ENCODE results near the gene IGF1R.

The IGF1R gene

GRCh38 chr15:98643115-98643514, 5.2 kb upstream of the IGF1R start:
- Histone ChIP-seq H2AFZ (ENCODE audit: low read depth, low read length, severe bottlenecking) (no peak overlapping the region), H3K79me2 (ENCODE audit: insufficient read depth, low read length) (no peaks in the 10 kb centered on the region), H3K9me3 (ENCODE audit: insufficient read depth, low read length) (no peaks in the 10 kb centered on the region), H3K4me3 (ENCODE audit: insufficient read depth, low read length, poor library complexity, severe bottlenecking) (no peak overlapping the region), H3K9ac (ENCODE audit: low read length) (no peak overlapping the region), H3K9me2 (replicated peaks; ENCODE audit: insufficient read depth, low read length) (no peaks in the 10 kb centered on the region), H3K36me3 (ENCODE audit: low read length) (no peaks in the 10 kb centered on the region), H4K20me1 (ENCODE audit: low read depth, low read length) (no peaks in the 10 kb centered on the region), H3K27me3 (ENCODE audit: low read length) (no peaks in the 10 kb centered on the region), H3K27ac (ENCODE audit: low read depth, low read length) (no peak overlapping the region), H3F3A (ENCODE audit: insufficient read depth) (no peaks in the 10 kb centered on the region), H3K4me2 (ENCODE audit: low read depth, low read length, poor library complexity, severe bottlenecking) (no peak overlapping the region)
- no peak for TF ChIP-seq CTCF (IDR thresholded peaks at IDR 0.05; ENCODE audit: insufficient read depth, low read length, poor library complexity, severe bottlenecking)
- TF ChIP-seq EZH2phosphoT487 (conservative IDR thresholded peaks at IDR 0.05; ENCODE audit: low read length), result no peak

- no peaks in the 10 kb centered on the region for H3K9me2 ChIP-seq (replicated peaks; ENCODE audit: insufficient read depth, low read length)
- H3K36me3 ChIP-seq (ENCODE audit: low read length), result no peaks in the 10 kb centered on the region
- no peak overlapping the region for H3K27ac ChIP-seq (ENCODE audit: low read depth, low read length)
- no peak overlapping the region for H2AFZ ChIP-seq (ENCODE audit: low read depth, low read length, severe bottlenecking)
- H3K4me3 ChIP-seq (ENCODE audit: insufficient read depth, low read length, poor library complexity, severe bottlenecking), result no peak overlapping the region
- no peaks in the 10 kb centered on the region for H3K9me3 ChIP-seq (ENCODE audit: insufficient read depth, low read length)
- no peaks in the 10 kb centered on the region for H3F3A ChIP-seq (ENCODE audit: insufficient read depth)
- H3K4me2 ChIP-seq (ENCODE audit: low read depth, low read length, poor library complexity, severe bottlenecking), result peak overlapping the region; percentile 93
- TF ChIP-seq EZH2phosphoT487 (conservative IDR thresholded peaks at IDR 0.05; ENCODE audit: low read length), result no peak
- TF ChIP-seq CTCF (IDR thresholded peaks at IDR 0.05; ENCODE audit: insufficient read depth, low read length, poor library complexity, severe bottlenecking), result no peak
- H3K9ac ChIP-seq (ENCODE audit: low read length), result peak overlapping the region; percentile 65; the same call in 1 of the 2 replicates
- H3K27me3 ChIP-seq (ENCODE audit: low read length), result no peaks in the 10 kb centered on the region
- H3K79me2 ChIP-seq (ENCODE audit: insufficient read depth, low read length), result no peaks in the 10 kb centered on the region; the same call in 1 of the 2 replicates
- H4K20me1 ChIP-seq (ENCODE audit: low read depth, low read length), result peaks cover under 1% of the 10 kb centered on the region; the same call in 1 of the 2 replicates
Observed at GRCh38 chr15:98646546-98647025, 1.8 kb upstream of the IGF1R start.

- H3K27ac ChIP-seq (ENCODE audit: low read depth, low read length), result no peak overlapping the region
- H3K27me3 ChIP-seq (ENCODE audit: low read length), result no peaks in the 10 kb centered on the region
Observed at GRCh38 chr15:98647026-98647773, 1.1 kb upstream of the IGF1R start.

More at GRCh38 chr15:98647026-98647773, 1.1 kb upstream of the IGF1R start:
- Histone ChIP-seq H3K9me3 (ENCODE audit: insufficient read depth, low read length) (no peaks in the 10 kb centered on the region), H3K4me2 (ENCODE audit: low read depth, low read length, poor library complexity, severe bottlenecking) (peak overlapping the region; percentile 93), H4K20me1 (ENCODE audit: low read depth, low read length) (peaks cover 4% of the 10 kb centered on the region), H3F3A (ENCODE audit: insufficient read depth) (no peaks in the 10 kb centered on the region), H3K36me3 (ENCODE audit: low read length) (no peaks in the 10 kb centered on the region), H3K4me3 (ENCODE audit: insufficient read depth, low read length, poor library complexity, severe bottlenecking) (peak overlapping the region; percentile 92), H3K9ac (ENCODE audit: low read length) (peak overlapping the region; percentile 65), H2AFZ (ENCODE audit: low read depth, low read length, severe bottlenecking) (peak overlapping the region; percentile 74), H3K79me2 (ENCODE audit: insufficient read depth, low read length) (no peaks in the 10 kb centered on the region; the same call in 1 of the 2 replicates), H3K9me2 (replicated peaks; ENCODE audit: insufficient read depth, low read length) (no peaks in the 10 kb centered on the region)
- TF ChIP-seq CTCF (IDR thresholded peaks at IDR 0.05; ENCODE audit: insufficient read depth, low read length, poor library complexity, severe bottlenecking), result no peak
- no peak for TF ChIP-seq EZH2phosphoT487 (conservative IDR thresholded peaks at IDR 0.05; ENCODE audit: low read length)
